ENCODE data around the gene RIMBP3C. TPM values are rescaled to one million over a fixed set of nuclear protein-coding genes. Genes with fewer than 3 reads are reported as not detected.
"Not testable (repeated sequence)": the region's sequence is repeated elsewhere in the genome, so short reads cannot be mapped to it uniquely, and the experiment has no call there.

The RIMBP3C gene
- total and polyA plus RNA-seq, 2 donors (not counting 1 experiment from before 2014, with no cell fraction given) = 0.02 to 0.50 TPM

GRCh38 chr22:21580623-21581007 is 29.4 kb upstream of the RIMBP3C start:
- H3K4me2 ChIP-seq (ENCODE audit: extremely low read depth, insufficient read depth, low read length); H3K4me1 ChIP-seq (ENCODE audit: control insufficient read depth, extremely low read depth, insufficient read depth, low read length); H3K27me3 ChIP-seq (ENCODE audit: control insufficient read depth, insufficient read depth, low read length); H3K36me3 ChIP-seq (ENCODE audit: control insufficient read depth, insufficient read depth, low read length); H3K4me3 ChIP-seq (replicated peaks in 1 of 4; ENCODE audit: control extremely low read depth in 1 of 4, insufficient read depth in 1 of 4, low read depth in 3 of 4, low read length in 4 of 4); H3K27ac ChIP-seq (ENCODE audit: insufficient read depth, low read length); H3K9ac ChIP-seq (ENCODE audit: insufficient read depth, low read length); H3K9me3 ChIP-seq (ENCODE audit: control insufficient read depth, insufficient read depth, low read depth, low read length); H4K20me1 ChIP-seq (ENCODE audit: control insufficient read depth, extremely low read depth, insufficient read depth, low read length); DNase-seq (ENCODE audit: low read depth in 2 of 2); H2AFZ ChIP-seq (ENCODE audit: low read length): not testable (repeated sequence)
- H3K79me2 ChIP-seq (ENCODE audit: control insufficient read depth, insufficient read depth, low read length) = peaks cover 91% of the 10 kb centered on the region

DNA sequence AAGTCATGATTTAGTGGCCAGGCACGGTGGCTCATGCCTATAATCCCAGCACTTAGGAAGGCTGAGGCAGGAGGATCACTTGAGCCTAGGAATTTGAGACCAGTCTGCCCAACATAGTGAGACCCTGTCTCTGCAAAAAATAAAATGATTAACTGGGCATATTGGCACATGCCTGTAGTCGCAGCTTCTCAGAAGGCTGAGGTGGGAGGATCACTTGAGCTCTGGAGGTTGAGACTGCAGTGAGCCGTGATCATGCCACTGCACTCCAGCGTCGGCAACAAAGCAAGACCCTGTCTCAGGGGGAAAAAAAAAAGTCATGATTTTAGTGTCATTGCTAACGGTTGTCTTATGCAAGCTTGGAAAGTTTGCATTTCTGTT is 28.2 kb upstream of the RIMBP3C start:
- Histone ChIP-seq H4K20me1 (ENCODE audit: control insufficient read depth, extremely low read depth, insufficient read depth, low read length) (peaks cover 9% of the 10 kb centered on the region), H3K9ac (ENCODE audit: insufficient read depth, low read length) (no peak overlapping the region), H3K79me2 (ENCODE audit: control insufficient read depth, insufficient read depth, low read length) (peaks cover 90% of the 10 kb centered on the region), H3K27ac (ENCODE audit: insufficient read depth, low read length) (no peak overlapping the region), H3K9me3 (ENCODE audit: control insufficient read depth, insufficient read depth, low read depth, low read length) (no peaks in the 10 kb centered on the region), H3K27me3 (ENCODE audit: control insufficient read depth, insufficient read depth, low read length) (no peaks in the 10 kb centered on the region), H3K36me3 (ENCODE audit: control insufficient read depth, insufficient read depth, low read length) (peaks cover 3% of the 10 kb centered on the region), H3K4me3 (replicated peaks in 1 of 4; ENCODE audit: control extremely low read depth in 1 of 4, insufficient read depth in 1 of 4, low read depth in 3 of 4, low read length in 4 of 4) (no peak overlapping the region), H2AFZ (ENCODE audit: low read length) (no peak overlapping the region), H3K4me2 (ENCODE audit: extremely low read depth, insufficient read depth, low read length) (no peak overlapping the region), H3K4me1 (ENCODE audit: control insufficient read depth, extremely low read depth, insufficient read depth, low read length) (peaks cover 2% of the 10 kb centered on the region)
- no peak for TF ChIP-seq EZH2 (IDR thresholded peaks at IDR 0.05; ENCODE audit: low read length, missing control alignments)
- TF ChIP-seq, protein P1, sequence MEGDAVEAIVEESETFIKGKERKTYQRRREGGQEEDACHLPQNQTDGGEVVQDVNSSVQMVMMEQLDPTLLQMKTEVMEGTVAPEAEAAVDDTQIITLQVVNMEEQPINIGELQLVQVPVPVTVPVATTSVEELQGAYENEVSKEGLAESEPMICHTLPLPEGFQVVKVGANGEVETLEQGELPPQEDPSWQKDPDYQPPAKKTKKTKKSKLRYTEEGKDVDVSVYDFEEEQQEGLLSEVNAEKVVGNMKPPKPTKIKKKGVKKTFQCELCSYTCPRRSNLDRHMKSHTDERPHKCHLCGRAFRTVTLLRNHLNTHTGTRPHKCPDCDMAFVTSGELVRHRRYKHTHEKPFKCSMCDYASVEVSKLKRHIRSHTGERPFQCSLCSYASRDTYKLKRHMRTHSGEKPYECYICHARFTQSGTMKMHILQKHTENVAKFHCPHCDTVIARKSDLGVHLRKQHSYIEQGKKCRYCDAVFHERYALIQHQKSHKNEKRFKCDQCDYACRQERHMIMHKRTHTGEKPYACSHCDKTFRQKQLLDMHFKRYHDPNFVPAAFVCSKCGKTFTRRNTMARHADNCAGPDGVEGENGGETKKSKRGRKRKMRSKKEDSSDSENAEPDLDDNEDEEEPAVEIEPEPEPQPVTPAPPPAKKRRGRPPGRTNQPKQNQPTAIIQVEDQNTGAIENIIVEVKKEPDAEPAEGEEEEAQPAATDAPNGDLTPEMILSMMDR (conservative IDR thresholded peaks at IDR 0.05 in 1 of 2, IDR thresholded peaks at IDR 0.05 in 1 of 2; ENCODE audit: low read depth in 1 of 2, low read length in 2 of 2) = no peak
- DNase-seq (ENCODE audit: low read depth in 2 of 2) = no peak

- H4K20me1 ChIP-seq (ENCODE audit: control insufficient read depth, extremely low read depth, insufficient read depth, low read length) = peaks cover 24% of the 10 kb centered on the region
- peaks cover 6% of the 10 kb centered on the region for H3K36me3 ChIP-seq (ENCODE audit: control insufficient read depth, insufficient read depth, low read length)
- TF ChIP-seq EZH2 (IDR thresholded peaks at IDR 0.05; ENCODE audit: low read length, missing control alignments) = no peak
- TF ChIP-seq, protein P1 (conservative IDR thresholded peaks at IDR 0.05 in 1 of 2, IDR thresholded peaks at IDR 0.05 in 1 of 2; ENCODE audit: low read depth in 1 of 2, low read length in 2 of 2) = no peak
- no peak overlapping the region for H2AFZ ChIP-seq (ENCODE audit: low read length)
- no peaks in the 10 kb centered on the region for H3K9me3 ChIP-seq (ENCODE audit: control insufficient read depth, insufficient read depth, low read depth, low read length)
- H3K9ac ChIP-seq (ENCODE audit: insufficient read depth, low read length) = no peak overlapping the region
- peaks cover 95% of the 10 kb centered on the region for H3K79me2 ChIP-seq (ENCODE audit: control insufficient read depth, insufficient read depth, low read length)
- DNase-seq (ENCODE audit: low read depth in 2 of 2) = no peak
- peaks cover 10% of the 10 kb centered on the region for H3K4me1 ChIP-seq (ENCODE audit: control insufficient read depth, extremely low read depth, insufficient read depth, low read length)
- no peak overlapping the region for H3K4me2 ChIP-seq (ENCODE audit: extremely low read depth, insufficient read depth, low read length)
- no peak overlapping the region for H3K27ac ChIP-seq (ENCODE audit: insufficient read depth, low read length)
- H3K4me3 ChIP-seq (replicated peaks in 1 of 4; ENCODE audit: control extremely low read depth in 1 of 4, insufficient read depth in 1 of 4, low read depth in 3 of 4, low read length in 4 of 4) = no peak overlapping the region
- no peaks in the 10 kb centered on the region for H3K27me3 ChIP-seq (ENCODE audit: control insufficient read depth, insufficient read depth, low read length)
Observed at GRCh38 chr22:21573750-21574494, 22.7 kb upstream of the RIMBP3C start.

Data from fibroblast of lung (primary cell).